ENCODE measurements around the gene LYPD1. TPM values are rescaled to one million over a fixed set of nuclear protein-coding genes. Genes with fewer than 3 reads are reported as not detected.
"Not testable (repeated sequence)": the region's sequence is repeated elsewhere in the genome, so short reads cannot be mapped to it uniquely, and the experiment has no call there.

The LYPD1 gene
- total RNA-seq, 1 donor from 2014 or later: 17.4 TPM

DNA sequence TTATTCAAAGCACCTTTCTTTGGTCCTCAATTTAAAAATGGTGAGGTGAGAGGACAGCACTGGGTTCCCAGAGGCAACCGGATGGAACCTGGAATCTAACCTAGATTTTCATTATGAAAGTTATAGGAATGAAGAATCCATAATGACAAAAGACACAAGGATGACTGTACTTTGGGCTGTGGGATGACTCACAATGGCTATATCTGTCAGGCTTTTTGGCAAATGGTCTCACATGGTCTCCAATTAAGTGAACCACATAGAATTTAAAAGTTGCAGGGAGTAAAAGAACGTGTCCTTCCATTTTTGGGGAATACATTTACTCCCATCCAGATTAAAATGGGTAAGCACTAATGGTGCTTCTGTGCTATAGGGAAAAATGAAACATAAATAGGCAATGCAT, 31.8 kb upstream of the LYPD1 start:
- Mint-ChIP-seq H3K4me3 (no peak overlapping the region), H3K27me3 (ENCODE audit: low read depth) (no peaks in the 10 kb centered on the region), H3K27ac (ENCODE audit: unreplicated experiment) (no peak overlapping the region), H3K4me1 (peaks cover 17% of the 10 kb centered on the region), H3K36me3 (ENCODE audit: low read depth) (peaks cover 4% of the 10 kb centered on the region), H3K9me3 (no peaks in the 10 kb centered on the region)
- TF ChIP-seq, protein P1, sequence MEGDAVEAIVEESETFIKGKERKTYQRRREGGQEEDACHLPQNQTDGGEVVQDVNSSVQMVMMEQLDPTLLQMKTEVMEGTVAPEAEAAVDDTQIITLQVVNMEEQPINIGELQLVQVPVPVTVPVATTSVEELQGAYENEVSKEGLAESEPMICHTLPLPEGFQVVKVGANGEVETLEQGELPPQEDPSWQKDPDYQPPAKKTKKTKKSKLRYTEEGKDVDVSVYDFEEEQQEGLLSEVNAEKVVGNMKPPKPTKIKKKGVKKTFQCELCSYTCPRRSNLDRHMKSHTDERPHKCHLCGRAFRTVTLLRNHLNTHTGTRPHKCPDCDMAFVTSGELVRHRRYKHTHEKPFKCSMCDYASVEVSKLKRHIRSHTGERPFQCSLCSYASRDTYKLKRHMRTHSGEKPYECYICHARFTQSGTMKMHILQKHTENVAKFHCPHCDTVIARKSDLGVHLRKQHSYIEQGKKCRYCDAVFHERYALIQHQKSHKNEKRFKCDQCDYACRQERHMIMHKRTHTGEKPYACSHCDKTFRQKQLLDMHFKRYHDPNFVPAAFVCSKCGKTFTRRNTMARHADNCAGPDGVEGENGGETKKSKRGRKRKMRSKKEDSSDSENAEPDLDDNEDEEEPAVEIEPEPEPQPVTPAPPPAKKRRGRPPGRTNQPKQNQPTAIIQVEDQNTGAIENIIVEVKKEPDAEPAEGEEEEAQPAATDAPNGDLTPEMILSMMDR (conservative IDR thresholded peaks at IDR 0.05): no peak
- no peak for DNase-seq (ENCODE audit: low read depth, low spot score)

DNA sequence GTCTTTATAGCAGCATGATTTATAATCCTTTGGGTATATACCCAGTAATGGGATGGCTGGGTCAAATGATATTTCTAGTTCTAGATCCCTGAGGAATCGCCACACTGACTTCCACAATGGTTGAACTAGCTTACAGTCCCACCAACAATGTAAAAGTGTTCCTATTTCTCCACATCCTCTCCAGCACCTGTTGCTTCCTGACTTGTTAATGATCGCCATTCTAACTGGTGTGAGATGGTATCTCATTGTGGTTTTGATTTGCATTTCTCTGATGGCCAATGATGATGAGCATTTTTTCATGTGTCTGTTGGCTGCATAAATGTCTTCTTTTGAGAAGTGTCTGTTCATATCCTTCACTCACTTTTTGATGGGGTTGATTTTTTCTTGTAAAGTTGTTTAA, 29.8 kb upstream of the LYPD1 start:
- not testable (repeated sequence) for H3K4me3 Mint-ChIP-seq; H3K27ac Mint-ChIP-seq (ENCODE audit: unreplicated experiment); H3K9me3 Mint-ChIP-seq; H3K27me3 Mint-ChIP-seq (ENCODE audit: low read depth); H3K36me3 Mint-ChIP-seq (ENCODE audit: low read depth); DNase-seq (ENCODE audit: low read depth, low spot score)
- H3K4me1 Mint-ChIP-seq: peaks cover 27% of the 10 kb centered on the region

DNA sequence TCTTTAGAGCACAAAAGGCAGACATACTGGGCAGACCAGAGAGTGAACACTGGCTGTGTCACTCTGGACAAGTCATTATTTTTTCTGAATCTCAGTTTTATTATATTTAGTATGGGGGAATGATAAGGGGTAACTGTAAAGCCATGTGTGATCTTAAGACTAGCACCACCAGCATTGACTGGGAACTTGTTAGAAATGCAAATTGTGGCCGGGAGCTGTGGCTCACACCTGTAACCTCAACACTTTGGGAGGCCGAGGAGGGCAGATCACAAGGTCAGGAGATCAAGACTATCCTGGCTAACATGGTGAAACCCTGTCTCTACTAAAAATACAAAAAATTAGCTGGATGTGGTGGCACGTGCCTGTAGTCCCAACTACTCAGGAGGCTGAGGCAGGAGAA, 28.3 kb upstream of the LYPD1 start:
- H3K4me3 Mint-ChIP-seq; H3K9me3 Mint-ChIP-seq; H3K27me3 Mint-ChIP-seq (ENCODE audit: low read depth); H3K27ac Mint-ChIP-seq (ENCODE audit: unreplicated experiment); H3K36me3 Mint-ChIP-seq (ENCODE audit: low read depth); DNase-seq (ENCODE audit: low read depth, low spot score): not testable (repeated sequence)
- peaks cover 27% of the 10 kb centered on the region for H3K4me1 Mint-ChIP-seq

DNA sequence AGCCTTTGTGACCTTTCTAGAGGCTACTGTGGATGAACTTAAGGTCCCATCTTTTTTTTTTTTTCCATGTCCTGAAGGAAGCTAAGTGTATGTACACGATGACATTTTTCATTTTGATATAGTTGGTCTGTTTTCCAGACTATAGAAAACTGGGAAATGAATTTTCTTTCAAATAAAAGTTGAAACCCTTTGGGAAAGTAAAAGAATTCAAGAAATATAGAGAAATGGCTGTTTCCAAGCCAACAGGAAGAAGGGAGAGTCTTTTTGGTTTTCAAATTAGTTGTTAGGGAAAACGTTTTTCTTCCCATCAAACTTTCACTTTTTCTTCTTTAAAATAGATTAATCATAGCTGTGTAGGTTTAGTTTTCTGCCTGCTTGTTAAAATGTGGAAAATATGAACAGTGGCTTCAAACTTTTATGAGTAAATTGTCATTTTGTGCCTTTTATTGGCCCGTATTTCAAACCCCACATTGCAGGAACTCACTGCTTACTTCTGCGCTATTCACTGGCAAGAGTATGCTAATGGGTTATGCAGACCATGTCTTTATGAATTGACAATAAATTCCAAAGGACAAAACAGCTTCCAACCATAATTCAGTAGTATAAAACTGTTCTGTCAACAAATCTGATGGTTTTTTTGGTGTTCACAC, 27.7 kb upstream of the LYPD1 start:
- Mint-ChIP-seq H3K36me3 (ENCODE audit: low read depth) (peaks cover 12% of the 10 kb centered on the region), H3K4me1 (peaks cover 27% of the 10 kb centered on the region), H3K9me3 (no peaks in the 10 kb centered on the region), H3K27ac (ENCODE audit: unreplicated experiment) (no peak overlapping the region), H3K4me3 (peak overlapping the region; percentile 8), H3K27me3 (ENCODE audit: low read depth) (no peaks in the 10 kb centered on the region)
- TF ChIP-seq, protein P1 (conservative IDR thresholded peaks at IDR 0.05): no peak
- no peak for DNase-seq (ENCODE audit: low read depth, low spot score)

DNA sequence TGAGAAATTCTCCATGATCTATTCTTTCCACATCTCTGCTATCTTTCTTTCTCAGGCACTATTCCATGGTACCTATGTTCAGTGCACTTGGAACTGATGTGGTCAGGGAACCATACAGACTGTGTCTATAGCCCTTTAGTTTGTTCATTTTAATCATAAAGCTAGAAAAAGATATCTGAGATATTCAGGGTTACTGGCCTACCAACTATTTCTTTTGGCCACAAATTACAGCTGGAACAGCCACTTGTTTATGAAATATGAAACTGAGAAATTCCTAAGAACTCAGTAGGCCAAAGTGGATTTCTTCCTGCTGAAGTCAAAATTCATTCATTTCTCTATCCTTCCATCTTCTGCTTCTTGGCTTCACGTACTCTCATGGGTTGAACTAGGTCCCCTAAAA, 22.8 kb upstream of the LYPD1 start:
- Mint-ChIP-seq H3K27ac (ENCODE audit: unreplicated experiment) (no peak overlapping the region), H3K27me3 (ENCODE audit: low read depth) (no peaks in the 10 kb centered on the region), H3K4me1 (peaks cover 20% of the 10 kb centered on the region), H3K36me3 (ENCODE audit: low read depth) (peaks cover 13% of the 10 kb centered on the region), H3K9me3 (peaks cover 4% of the 10 kb centered on the region), H3K4me3 (no peak overlapping the region)
- TF ChIP-seq, protein P1 (conservative IDR thresholded peaks at IDR 0.05): no peak
- no peak for DNase-seq (ENCODE audit: low read depth, low spot score)

DNA sequence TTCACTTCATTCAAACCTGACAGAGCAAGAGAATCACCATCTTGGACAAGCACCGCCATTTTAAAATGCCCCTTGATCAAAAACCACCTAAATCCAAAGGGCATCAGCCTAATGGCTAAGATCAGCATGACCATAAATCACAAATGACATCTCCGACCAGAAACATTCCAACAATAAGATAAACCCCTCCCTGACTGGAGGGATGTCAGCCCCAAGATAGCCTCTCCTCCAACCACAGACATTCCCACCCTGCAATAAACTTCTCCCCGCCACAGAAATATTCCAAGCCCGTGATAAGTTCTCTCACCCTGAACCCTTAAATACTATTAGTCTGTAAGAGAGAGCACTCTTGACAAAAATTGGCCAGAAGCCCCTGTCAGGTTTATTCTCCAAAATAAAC, 21.6 kb upstream of the LYPD1 start:
- Mint-ChIP-seq H3K27ac (ENCODE audit: unreplicated experiment) (no peak overlapping the region), H3K27me3 (ENCODE audit: low read depth) (no peaks in the 10 kb centered on the region), H3K36me3 (ENCODE audit: low read depth) (peaks cover 13% of the 10 kb centered on the region), H3K4me1 (peaks cover 8% of the 10 kb centered on the region), H3K9me3 (peaks cover 4% of the 10 kb centered on the region), H3K4me3 (no peak overlapping the region)
- no peak for DNase-seq (ENCODE audit: low read depth, low spot score)
- TF ChIP-seq, protein P1 (conservative IDR thresholded peaks at IDR 0.05): no peak
